HG03432 (cell line): ENCODE results near the gene METRNL.

Experiments
- ATAC-seq: cut with Tn5 transposase; IDR thresholded peaks from one replicate; pipeline ENCODE4 v1.9.1; 2021; ENCODE audit warnings: mild to moderate bottlenecking, moderate library complexity; ENCODE audit not compliant: unreplicated experiment

Gene METRNL

DNA sequence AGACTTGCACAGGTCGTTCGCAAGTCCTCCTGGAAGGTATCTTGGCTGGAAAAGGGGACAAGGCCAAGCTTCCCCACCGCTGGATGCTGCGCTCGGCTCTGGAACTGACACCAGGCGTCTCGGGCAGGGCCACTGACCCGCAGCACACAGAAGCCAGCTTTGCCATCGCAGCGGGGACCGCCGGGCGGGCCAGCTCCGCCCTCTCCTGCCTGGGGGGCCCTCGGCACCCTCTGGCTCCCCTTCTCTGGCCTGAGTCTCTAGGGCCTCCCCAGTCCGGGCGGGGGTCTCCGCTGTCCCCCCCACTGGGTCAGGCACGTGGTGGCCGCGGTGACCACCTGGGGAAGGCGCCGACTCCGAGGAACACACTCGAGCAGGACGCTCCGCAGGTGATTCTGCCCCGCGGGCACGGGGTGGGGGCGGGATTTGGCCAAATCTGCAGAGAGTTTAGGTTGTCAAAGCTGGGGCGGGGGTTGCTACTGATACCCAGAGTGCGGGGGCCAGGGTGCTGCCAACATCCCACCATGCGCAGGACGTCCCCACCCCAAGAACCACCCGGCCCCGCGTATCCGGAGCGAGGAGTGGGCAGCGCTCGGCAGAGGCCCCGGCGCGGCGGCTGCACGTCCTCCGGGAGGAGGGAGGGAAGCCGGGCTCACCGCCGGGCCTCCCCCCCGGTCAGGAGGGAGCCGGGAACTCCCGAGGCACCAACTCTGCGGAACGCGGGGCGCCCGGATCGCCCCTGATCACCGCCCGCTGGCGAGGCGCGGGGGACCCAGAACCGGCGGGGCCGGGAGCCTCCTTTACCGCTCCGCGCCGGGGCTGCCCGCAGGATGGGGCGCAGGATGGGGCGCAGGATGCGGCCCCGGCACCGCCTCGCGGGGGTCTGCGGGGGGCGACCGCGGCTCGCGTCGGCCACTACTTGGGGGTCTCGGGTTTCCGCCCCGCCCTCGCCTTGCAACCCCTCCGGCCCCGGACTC lies 744 bp upstream of the METRNL start:
- no peak for ATAC-seq

- no peak for ATAC-seq
Observed at GRCh38 chr17:83079766-83080578, 563 bp downstream of the METRNL start.

DNA sequence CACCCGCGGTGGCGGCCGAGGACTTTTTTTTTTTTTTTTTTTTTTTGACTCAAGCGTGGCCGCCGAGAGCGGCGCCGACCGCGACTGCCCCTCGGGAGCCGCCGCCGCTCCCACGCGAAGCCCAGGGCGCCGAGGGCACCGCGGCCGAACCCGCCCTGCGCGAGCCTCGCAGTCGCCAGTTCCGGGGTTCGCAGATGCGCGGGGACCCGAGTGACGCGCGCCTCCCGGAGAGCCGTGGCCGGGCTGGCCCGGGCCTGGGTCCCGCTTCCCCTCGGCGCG lies 1.1 kb downstream of the METRNL start:
- ATAC-seq = no peak

DNA sequence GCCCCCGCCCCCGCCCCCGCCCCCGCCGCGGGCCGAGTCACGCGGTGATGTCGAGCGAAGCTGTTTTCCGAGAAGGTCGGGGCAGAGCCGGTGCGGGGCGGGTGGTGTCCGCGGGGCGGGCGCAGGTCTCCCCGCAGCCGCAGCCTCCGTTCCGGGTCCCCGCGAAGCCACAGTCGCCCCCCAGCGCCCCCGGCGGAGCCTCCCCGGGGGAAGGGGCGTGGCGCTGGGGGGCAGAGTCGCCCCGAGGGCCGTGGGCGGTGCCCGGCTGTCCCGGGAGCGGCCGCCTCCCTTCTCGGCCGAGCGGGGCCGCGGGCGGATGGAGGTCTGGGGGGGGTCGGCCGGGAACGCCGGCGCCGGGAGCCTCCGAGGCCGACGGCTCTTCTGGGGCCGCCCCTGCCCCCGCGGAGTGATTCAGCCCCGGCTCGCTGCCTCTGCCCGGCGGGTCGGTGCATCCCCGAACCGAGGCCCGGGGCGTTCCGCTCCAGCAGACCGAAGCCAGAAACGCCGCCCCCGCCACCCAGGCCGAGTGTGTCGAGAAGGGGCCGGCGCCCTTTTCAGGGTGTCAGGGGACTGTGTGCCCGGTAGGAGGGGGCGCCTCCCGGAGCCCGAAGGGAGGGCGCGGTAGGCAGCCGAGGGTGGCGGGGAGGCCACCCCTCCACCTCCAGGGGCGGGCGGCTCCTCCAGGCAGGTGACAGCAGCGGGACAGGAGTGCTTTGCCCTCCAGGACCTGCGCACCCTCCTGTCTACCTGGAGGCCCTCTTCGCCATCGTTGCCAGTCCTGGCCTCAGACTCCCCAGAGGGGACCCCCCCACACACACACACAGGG lies 1.7 kb downstream of the METRNL start:
- no peak for ATAC-seq

DNA sequence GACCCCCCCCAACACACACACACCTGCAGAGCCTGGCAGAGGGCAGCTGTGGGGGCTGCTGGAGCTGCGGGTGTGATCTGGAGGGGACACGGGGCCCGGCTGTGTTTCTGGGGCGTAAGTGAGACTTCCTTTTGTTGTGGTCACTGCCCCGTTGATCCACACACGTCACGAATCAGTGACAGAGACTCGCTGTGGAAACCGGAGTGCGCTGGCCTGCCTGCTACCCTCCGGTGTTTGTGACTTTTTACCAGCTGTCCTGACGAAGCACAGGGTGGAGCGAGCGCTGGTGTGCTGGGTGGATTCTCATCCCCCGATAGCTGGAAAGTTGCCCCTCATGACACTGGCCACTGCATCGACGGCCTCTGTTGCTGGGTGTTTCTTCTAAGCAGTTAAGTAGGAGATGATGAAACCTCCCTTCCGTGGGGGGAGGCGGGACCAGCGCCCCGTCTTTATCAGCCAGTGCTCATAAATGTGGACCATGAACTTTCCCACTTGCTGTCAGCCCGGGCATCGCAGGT lies 2.3 kb downstream of the METRNL start:
- ATAC-seq = no peak

DNA sequence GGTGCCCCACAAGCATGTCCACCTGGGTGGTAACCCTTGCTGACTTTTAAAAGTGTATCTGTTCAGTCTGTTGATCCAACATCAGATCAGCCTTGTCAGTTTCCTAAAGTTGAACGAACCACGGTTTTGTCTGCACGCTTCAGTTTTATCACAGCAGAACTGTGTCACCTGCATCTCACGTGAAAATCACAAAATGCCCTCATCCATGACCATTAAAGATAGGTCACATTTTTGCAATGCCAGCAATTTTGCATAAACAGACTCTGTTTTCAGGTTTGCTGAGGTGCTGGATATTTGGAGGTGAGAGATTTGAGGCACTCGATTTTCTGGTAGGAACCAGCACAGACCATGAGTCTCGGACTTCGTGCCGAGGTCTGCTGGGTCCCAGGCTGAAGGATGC lies 3.0 kb downstream of the METRNL start:
- ATAC-seq = no peak

GRCh38 chr17:83082909-83083367 lies 3.5 kb downstream of the METRNL start:
- no peak for ATAC-seq

DNA sequence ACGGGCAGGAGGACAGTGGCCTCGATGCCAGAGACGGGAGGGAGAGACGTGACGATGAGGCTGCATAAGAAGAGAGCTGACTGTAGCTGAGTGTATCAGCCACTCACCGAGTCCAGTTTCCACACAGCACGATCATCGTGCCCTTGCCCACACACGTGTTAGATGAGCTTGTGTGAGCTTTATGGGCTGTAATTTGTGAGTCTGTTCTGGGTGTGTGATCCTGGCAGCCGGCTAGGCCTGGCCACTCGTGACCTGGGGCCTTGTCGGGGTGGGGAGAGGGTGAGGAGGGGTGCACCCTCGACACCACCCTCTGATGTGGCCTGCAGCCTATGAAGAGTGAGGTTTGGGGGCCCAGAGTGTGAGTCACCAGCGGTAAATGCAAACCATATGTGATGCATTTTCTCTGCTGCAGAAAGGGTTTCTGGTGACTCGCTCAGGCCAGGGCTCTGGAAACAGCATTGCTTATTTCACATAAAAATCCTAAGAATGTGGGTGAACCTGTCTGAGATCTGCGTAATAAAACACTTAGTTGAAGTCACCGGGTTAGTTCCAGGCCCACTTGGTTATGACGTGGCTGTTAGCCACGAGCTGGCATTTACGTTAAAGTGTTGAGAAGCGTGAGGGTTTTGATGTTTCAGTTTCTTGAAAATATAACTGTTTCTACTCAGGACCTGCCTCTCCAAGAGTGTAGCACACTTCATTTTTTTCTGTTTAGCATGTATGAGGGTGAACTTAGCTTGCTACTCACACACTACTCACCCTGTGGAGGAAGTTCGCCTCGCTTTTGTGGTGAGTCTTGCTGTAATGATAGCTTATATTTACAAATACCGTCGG lies 4.2 kb downstream of the METRNL start:
- ATAC-seq = no peak

DNA sequence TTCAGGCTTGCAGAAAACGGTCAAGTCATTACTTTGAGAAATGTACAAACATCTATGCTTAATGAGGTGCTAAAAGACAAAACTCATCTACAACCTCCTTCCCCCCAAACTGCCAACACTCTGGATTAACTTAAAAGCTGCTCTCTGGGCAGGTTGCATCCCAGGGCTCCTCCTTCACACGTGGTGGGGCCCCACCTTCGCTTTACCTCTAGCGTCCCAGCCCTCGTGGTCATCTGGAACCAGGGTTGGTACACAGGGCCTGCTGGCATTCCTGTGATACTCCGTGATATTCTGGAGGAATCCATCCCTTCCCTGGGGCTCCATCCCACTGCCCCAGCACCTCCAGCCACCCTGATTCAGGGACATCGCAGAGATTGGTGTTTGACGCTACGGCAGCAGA lies 4.8 kb downstream of the METRNL start:
- no peak for ATAC-seq

DNA sequence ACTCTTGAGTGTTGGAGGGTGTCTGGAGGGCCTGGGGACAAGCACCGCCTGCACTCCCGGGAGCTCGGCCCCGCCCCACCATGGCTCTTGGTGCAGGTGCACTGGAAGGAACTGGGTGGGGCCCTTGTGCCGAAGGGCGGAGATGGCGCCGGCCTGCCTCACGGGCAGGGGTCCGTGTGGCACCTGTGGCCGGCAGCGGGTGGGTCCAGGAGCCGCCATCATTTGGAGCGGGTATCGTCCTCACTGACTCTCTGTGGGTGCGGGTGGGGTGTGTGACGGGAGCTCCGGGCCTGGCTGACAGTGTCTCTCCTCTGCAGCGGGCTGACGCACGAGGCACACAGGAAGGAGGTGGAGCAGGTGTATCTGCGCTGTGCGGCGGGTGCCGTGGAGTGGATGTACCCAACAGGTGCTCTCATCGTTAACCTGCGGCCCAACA lies 5.2 kb downstream of the METRNL start:
- no peak for ATAC-seq

GRCh38 chr17:83085103-83085502 lies 5.7 kb downstream of the METRNL start:
- no peak for ATAC-seq

- ATAC-seq = no peak
Observed at GRCh38 chr17:83085526-83086198, 6.3 kb downstream of the METRNL start.

DNA sequence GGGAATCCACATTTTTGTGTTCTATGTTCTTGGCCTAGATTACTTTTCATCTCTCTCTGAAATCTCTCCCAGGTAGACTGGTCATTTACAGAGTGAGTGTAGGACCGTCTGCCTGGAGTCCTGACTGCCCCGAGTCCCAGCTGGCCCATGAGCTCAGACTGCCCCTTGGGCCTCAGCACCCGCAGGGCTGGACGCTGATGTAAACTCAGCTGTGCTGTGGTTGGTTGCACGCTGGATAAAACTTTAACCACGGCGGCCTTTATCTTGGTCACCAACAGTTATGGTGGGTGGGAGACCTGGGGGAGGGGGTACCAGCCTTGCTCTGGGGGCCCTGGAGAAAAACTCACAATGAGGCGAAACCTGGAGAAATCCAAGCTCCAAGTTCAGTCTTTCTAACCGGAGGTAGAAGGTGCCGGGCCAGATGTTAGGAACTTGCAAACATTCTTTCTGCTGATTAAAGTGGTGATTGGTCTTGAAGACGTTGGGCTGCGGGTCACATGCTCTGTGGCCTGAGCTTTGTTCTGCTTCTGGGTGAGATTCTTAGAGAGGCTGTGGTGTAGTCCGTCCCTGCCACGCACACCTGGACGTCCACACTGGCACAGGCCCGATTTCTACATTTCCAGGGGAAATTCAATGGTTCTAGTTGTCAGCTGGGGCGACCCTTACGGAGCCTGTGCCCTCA lies 6.9 kb downstream of the METRNL start:
- ATAC-seq = no peak

DNA sequence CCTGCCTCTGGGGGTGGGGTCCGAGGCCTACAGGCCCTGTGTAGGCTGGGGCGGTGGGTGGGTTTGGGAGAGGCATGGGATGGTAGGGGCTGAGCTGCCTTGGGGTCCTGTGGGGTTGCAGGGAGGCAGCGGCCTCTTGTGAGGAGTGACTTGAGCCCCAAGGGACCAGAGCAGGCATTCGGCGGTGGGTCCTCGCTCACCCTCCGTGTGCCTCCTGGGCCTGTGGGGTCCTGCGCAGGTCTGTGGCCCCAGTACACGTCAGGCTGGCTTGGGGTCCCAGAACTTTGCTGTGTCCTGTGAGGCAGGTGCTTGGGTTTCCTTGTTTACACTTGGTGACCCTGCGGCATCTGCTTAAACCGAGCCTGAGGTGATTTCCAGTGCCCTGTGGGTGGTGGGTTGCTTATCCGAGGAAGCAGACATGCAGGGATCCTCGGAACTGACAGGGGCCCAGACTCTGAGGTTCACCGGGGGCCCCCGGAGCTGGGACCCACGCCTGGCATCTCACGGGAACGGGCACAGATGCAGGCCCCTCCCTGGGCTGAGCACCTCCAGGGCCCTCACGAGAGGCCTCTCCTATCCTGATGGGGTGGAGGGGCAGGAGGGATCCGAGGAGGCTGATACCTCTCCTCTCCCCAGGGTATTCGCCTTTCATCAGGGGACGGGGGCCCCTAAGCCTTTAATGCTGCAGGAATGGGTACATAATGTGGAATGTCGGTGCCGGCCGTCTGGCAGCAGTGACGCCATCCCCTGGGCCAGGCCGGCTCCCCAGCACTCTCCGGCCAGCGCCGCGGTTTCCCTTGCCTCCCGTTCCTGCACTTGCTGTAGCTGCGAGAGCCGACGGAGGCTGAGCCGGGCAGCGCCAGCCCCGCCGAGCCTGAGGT lies 7.7 kb downstream of the METRNL start:
- ATAC-seq = no peak

DNA sequence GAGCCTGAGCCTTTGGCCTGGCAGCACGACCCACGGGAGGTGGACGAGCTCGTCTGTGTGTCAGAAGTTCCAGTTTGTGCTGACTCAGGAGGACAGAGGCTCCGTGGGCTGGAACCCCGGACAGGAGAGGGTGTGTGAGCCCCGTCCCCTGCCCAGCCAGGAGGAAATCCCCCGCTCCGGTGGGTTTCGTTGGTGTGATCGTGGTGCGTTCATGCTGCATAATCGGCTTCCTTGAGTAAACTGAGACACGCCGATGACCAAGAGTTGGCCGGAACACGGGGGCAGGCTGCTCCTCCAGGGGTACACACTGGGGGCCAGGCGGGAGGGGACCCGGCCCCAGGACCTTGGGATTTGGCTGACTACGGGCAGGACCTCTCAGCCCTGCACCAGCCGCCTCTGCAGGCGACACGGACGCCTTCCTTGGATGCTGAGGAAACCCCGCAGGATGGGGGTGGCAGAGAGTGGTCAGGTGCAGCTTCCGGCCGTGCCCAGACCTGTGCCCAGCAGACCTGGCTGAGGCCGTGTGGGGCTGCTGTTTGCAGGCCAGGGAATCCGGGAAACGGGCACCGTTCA lies 8.5 kb downstream of the METRNL start:
- no peak for ATAC-seq

GRCh38 chr17:83088451-83088850 lies 9.0 kb downstream of the METRNL start:
- no peak for ATAC-seq

- ATAC-seq = no peak
Observed at GRCh38 chr17:83088909-83089308, 9.5 kb downstream of the METRNL start.
